Panc1 (cell line): Measurements from ENCODE around the gene SMYD4. TPM values are rescaled to one million over a fixed set of nuclear protein-coding genes. Genes with fewer than 3 reads are reported as not detected.
A peak's percentile ranks its signal among the peaks of the same experiment; 100 is the strongest.

Experiments used
- ATAC-seq: fragments of 200-7000 bp; cut with Tn5 transposase; 2 replicates; pipeline ENCODE4 v1.9.1; 2020; ENCODE audit warnings: mild to moderate bottlenecking, moderate library complexity
- BruUV-seq: library from RNA; stranded (reverse); fragments of 400-500 nt; replicated peaks from 2 replicates; lab custom pipeline; 2021; lab: Mats Ljungman, UMichigan
- CTCF ChIA-PET: fragments of 300-600 bp; sonication (Branson Sonifier 250); formaldehyde crosslinking; loops from one replicate; lab custom pipeline; 2022; ENCODE audit warnings: antibody characterized with exemption; lab: Charles Lee
- POLR2A ChIA-PET: fragments of 300-600 bp; sonication (Branson Sonifier 250); formaldehyde crosslinking; loops from one replicate; lab custom pipeline; 2022; ENCODE audit warnings: antibody characterized with exemption; lab: Charles Lee
- DNase-seq: peaks from one replicate; pipeline ENCODE4 v3.0.0-alpha.2; 2010; ENCODE audit warnings: low read depth, low spot score
- H3K27ac ChIP-seq: 2 replicates; pipeline ENCODE4 v1.5.1; 2011; ENCODE audit warnings: mild to moderate bottlenecking, low read length, inconsistent platforms
- H3K27me3 ChIP-seq: fragments of 200-500 bp; sonication (Bioruptor generic); 2 replicates; pipeline ENCODE4 v1.6.0; 2014; ENCODE audit warnings: low read length, inconsistent platforms; ENCODE audit not compliant: control insufficient read depth, insufficient read depth
- H3K36me3 ChIP-seq: fragments of 200-500 bp; sonication (Bioruptor generic); 2 replicates; pipeline ENCODE4 v1.5.1; 2014; ENCODE audit warnings: inconsistent platforms, mild to moderate bottlenecking, low read length, moderate library complexity; ENCODE audit not compliant: control insufficient read depth, insufficient read depth
- H3K4me1 ChIP-seq: 2 replicates; pipeline ENCODE4 v1.5.1; 2011; ENCODE audit warnings: inconsistent platforms, mild to moderate bottlenecking, low read length, moderate library complexity; ENCODE audit not compliant: control insufficient read depth, insufficient read depth
- H3K4me3 ChIP-seq, 2 experiments: 2 replicates each; pipeline ENCODE4 v1.5.1; 2011 to 2012; ENCODE audit warnings: low read depth in 2 of 2, low read length in 2 of 2, mild to moderate bottlenecking in 2 of 2, inconsistent platforms in 1 of 2, moderate library complexity in 1 of 2
- H3K9me3 ChIP-seq: fragments of 200-500 bp; sonication (Bioruptor generic); 2 replicates; pipeline ENCODE4 v1.5.1; 2014; ENCODE audit warnings: low read depth, mild to moderate bottlenecking, inconsistent platforms, low read length, moderate library complexity; ENCODE audit not compliant: control insufficient read depth, insufficient read depth
- CTCF ChIP-seq: fragments of 450-650 bp; IDR thresholded peaks from 2 replicates; pipeline ENCODE4 v1.5.1; 2017; ENCODE audit warnings: mild to moderate bottlenecking
- POLR2AphosphoS5 ChIP-seq: IDR thresholded peaks from 2 replicates; pipeline ENCODE4 v1.6.1; 2012; ENCODE audit warnings: mild to moderate bottlenecking, low read depth, low read length, moderate library complexity
- REST ChIP-seq, 2 experiments: IDR thresholded peaks; 2 replicates each; pipeline ENCODE4 v1.6.1; 2011 to 2012; ENCODE audit warnings: low read depth in 2 of 2, control low read depth in 1 of 2, low read length in 1 of 2, mild to moderate bottlenecking in 1 of 2, moderate library complexity in 1 of 2; ENCODE audit not compliant: insufficient read depth in 1 of 2
- SIN3A ChIP-seq: IDR thresholded peaks from 2 replicates; pipeline ENCODE4 v1.6.1; 2012; ENCODE audit warnings: low read depth, mild to moderate bottlenecking, low read length, moderate library complexity, borderline replicate concordance; ENCODE audit not compliant: insufficient read depth
- TCF7L2 ChIP-seq: IDR thresholded peaks from 2 replicates; pipeline ENCODE4 v1.6.1; 2011; ENCODE audit warnings: mild to moderate bottlenecking, low read depth, low read length, inconsistent platforms
- in situ Hi-C: cut with HindIII; loops from 2 replicates; pipeline ENCODE4 v1.10.0; 2016; ENCODE audit warnings: low sequenced_read_pairs, low pct_unique_long_range_greater_than_20kb
- intact Hi-C: fragments of 100-400 bp; cut with micrococcal nuclease; formaldehyde crosslinking; loops from one replicate; pipeline ENCODE4 v1.10.0; 2022; ENCODE audit not compliant: unreplicated experiment
- total RNA-seq: library from RNA; stranded (reverse); gene quantifications from one replicate; pipeline ENCODE4 v1.2.1, GENCODE V29; 2021; ENCODE audit not compliant: unreplicated experiment

The SMYD4 gene
- total RNA-seq, 1 experiment from 2014 or later: 17.1 TPM

- CTCF ChIA-PET: no interaction called here
- no peaks in the 10 kb centered on the region for H3K27me3 ChIP-seq
- H3K4me1 ChIP-seq: no peaks in the 10 kb centered on the region
- intact Hi-C loops: no loop called here
- no peaks in the 10 kb centered on the region; the same call in 1 of the 2 replicates for H3K36me3 ChIP-seq
- TF ChIP-seq SIN3A: no peak
- no peak for TF ChIP-seq TCF7L2
- no peak for TF ChIP-seq POLR2AphosphoS5
- no peak for TF ChIP-seq CTCF
- no peak for TF ChIP-seq REST (IDR thresholded peaks at IDR 0.05; ENCODE audit: insufficient read depth in 1 of 2, low read depth in 2 of 2, low read length in 1 of 2)
- no peak for DNase-seq
- H3K9me3 ChIP-seq: no peaks in the 10 kb centered on the region
- POLR2A ChIA-PET: no interaction called here
- in situ Hi-C loops: no loop called here
- no peak for ATAC-seq
- BruUV-seq: no TSS peak
- no peak overlapping the region for H3K27ac ChIP-seq
- no peak overlapping the region for H3K4me3 ChIP-seq
These were observed 37.6 kb upstream of the SMYD4 start for GRCh38 chr17:1867307-1867706.

- no peak for TF ChIP-seq POLR2AphosphoS5
- TF ChIP-seq TCF7L2: no peak
- TF ChIP-seq SIN3A: no peak
- TF ChIP-seq CTCF: peak; percentile 82
- TF ChIP-seq REST (IDR thresholded peaks at IDR 0.05; ENCODE audit: insufficient read depth in 1 of 2, low read depth in 2 of 2, low read length in 1 of 2): no peak
- CTCF ChIA-PET: interaction anchor here (0.5 kb wide), 1 partner anchor 17 kb away, joined by 8 read pairs; no protein-coding TSS in a partner anchor
- intact Hi-C loops (no loop called here), in situ Hi-C loops (no loop called here)
- Histone ChIP-seq H3K4me3 (no peak overlapping the region), H3K36me3 (no peaks in the 10 kb centered on the region; the same call in 1 of the 2 replicates), H3K4me1 (no peaks in the 10 kb centered on the region), H3K27ac (no peak overlapping the region), H3K27me3 (no peaks in the 10 kb centered on the region), H3K9me3 (no peaks in the 10 kb centered on the region)
- BruUV-seq: no TSS peak
- DNase-seq (peak; percentile 18), ATAC-seq (no peak)
- POLR2A ChIA-PET: no interaction called here
These were observed 35.7 kb upstream of the SMYD4 start for GRCh38 chr17:1865252-1866037.
